UCSD-AML1 (cell line): Measurements from ENCODE around the gene SUN2.

Source experiments
- DNase-seq: peaks from one replicate; lab custom pipeline; 2025; ENCODE audit not compliant: unreplicated experiment; lab: John Stamatoyannopoulos, UW

SUN2 gene

GRCh38 chr22:38781033-38781432, 25.2 kb upstream of the SUN2 start:
- DNase-seq: no peak

- no peak for DNase-seq
Measured at GRCh38 chr22:38777087-38777671, 21.4 kb upstream of the SUN2 start.

DNA sequence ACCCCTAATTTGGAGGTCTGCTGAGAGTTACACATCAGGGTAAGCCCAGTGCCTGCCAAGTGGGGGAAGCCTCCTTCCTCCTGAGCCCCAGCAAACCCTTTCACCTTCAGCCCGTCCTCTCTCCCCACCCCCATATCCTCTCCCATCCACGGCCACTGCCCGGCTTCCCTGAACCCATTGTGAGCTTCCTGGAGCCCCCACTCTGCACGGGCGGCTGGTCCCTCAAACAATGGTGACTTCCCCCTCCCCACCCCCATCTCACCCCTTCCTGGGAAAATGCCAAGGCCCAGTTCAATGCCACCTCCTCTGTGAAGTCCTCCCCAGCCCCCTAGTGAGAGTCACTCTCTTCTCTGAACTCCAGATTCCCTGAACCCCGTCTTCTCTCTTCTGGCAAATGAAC, 20.3 kb upstream of the SUN2 start:
- no peak for DNase-seq

DNA sequence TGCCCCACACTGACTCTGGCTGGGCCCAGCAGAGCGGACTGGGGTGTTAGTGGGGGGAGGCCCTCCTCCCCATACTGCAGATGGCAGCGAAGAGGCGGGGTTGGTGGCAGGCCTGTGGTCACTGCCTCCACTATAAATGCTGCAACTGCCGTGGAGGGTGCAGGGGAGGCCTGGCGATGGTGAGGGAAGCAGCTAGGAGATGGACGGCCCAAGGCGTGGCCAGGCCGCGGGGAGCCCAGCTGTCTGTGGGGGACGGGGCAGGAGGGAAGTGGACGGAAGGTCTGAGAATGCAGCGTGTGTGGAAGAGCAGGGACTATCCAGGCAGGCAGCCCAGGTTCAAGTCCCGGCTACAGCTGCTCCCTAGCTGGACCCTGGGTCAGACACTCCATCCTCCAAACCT, 19.9 kb upstream of the SUN2 start:
- DNase-seq: no peak

- no peak for DNase-seq
Measured at GRCh38 chr22:38774496-38775166, 18.8 kb upstream of the SUN2 start.

GRCh38 chr22:38773363-38773946, 17.7 kb upstream of the SUN2 start:
- DNase-seq: no peak

GRCh38 chr22:38772623-38772873, 16.8 kb upstream of the SUN2 start:
- DNase-seq: no peak

- DNase-seq: no peak
Measured at GRCh38 chr22:38770257-38770949, 14.6 kb upstream of the SUN2 start.

DNA sequence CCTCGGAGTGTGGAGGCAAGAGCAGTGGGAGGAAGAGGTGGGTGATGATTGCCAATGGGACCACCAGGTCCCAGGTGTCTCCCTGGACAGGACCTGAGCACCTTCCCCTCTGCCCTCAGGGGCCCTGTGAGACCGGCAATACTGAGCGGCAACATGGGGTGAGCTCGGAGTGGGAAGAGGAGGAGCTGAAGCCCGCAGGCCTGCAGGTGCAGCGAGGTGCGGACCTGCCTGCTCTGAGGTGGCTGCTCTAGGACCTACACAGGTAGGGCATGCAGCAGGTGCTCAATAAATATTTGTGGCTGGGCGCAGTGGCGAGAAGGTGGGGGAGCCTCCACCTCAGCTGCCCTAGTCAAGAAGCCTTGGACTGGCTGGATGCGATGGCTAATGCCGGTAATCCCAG, 12.2 kb upstream of the SUN2 start:
- no peak for DNase-seq

- no peak for DNase-seq
Measured at GRCh38 chr22:38767313-38767712, 11.5 kb upstream of the SUN2 start.

GRCh38 chr22:38766076-38766777, 10.4 kb upstream of the SUN2 start:
- DNase-seq: peak; percentile 26

DNA sequence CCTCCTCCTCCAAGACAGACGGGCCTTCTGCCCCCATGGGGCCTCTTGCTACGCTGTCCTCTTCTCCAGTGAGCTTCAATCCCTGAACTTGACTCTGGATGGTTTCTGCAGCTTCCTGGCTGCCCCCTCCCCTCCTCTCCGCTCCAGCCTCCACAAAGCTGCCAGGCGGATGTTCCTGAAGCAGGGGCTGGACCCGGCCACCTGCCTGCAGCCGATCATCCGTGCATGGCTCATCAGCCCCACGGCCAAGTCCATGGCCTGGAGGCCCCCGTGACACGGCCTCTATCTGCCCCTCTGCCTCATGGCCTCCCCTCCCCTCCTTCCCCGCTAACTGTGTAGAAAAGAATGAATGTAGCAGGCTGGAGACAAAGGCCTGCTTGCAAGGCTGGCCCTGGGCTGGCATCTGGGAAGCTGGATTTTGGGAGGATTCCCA, 6.8 kb upstream of the SUN2 start:
- DNase-seq: no peak

GRCh38 chr22:38761202-38762162, 5.7 kb upstream of the SUN2 start:
- no peak for DNase-seq

DNA sequence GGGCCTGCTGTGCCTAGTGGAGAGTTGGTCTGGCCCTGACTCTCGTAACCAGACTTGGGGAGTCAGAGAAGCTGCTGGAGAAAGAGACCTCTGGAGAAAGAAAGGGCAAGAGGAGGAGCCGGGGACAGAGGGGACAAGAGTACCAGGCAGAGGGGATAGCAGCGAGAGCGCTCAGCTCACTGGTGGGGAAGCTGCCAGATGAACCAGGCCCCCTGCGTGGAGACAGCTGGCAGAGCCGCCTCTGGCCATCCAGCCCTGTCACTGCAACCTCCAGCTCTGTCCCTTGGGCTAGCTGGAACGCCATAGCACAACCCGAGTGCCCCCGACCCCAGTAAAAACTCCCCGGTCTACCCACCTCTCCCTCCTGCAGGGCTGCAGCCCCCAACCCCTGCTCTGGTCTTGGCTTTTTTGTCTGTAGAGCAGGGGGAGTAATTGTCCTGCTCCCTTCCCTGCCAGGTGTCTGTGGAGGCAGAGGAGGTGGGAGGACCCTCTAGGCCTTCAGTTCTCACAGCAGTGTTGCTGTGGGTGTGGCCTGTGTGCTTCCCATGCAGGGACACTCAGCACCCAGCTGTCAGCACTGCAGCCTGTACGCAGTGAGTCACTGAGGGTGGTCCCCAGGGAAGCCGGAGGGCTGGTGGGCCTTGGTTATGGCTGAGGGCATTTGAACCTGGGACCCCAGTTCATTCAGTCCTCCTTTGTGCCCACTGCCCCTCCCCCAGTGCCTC, 4.8 kb upstream of the SUN2 start:
- DNase-seq: no peak

- DNase-seq: no peak
Measured at GRCh38 chr22:38759005-38759404, 3.2 kb upstream of the SUN2 start.

GRCh38 chr22:38758276-38758945, 2.6 kb upstream of the SUN2 start:
- no peak for DNase-seq

GRCh38 chr22:38757464-38757757, 1.6 kb upstream of the SUN2 start:
- DNase-seq: no peak

GRCh38 chr22:38756711-38757463, 1.1 kb upstream of the SUN2 start:
- no peak for DNase-seq
